HG03575 (cell line): Measurements from ENCODE around the gene ANK3.

ENCODE experiments used
- ATAC-seq: cut with Tn5 transposase; IDR thresholded peaks from one replicate; pipeline ENCODE4 v1.9.1; 2021; ENCODE audit not compliant: unreplicated experiment, insufficient number of reproducible peaks, low FRiP score; ENCODE audit errors: extremely low read depth

The ANK3 gene

DNA sequence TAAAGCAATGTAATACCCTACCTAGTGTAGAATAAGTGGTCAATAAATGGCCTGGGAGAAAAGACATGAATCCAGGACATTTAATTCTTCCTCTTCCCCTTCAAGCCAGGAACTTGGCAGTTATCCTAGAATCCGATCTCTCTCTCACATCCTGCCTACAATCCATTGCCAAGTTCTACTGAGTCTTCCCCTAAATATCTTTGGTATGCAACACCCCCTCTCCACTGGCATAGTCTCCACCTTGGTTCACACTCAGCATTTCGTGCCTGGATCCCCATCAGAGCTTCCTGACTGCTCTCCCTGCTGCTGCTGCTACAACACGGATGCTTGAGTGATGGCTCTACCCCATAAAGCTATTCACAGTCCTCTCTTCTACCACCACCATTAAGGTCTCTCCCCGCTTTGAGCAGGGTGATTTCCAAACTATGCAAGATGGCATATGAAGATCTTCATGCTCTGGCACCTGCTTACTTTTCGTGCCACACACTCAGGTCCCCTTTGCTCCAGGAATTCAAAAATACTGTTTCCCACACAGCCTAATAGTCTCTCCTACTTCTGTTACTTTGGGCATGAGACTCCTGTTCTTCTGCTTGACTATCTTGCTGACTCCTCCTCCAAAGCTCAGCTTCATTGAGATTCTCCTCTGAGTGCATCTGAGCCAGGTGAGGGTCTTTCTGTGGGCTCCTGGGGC lies 4.8 kb downstream of the ANK3 start:
- no peak for ATAC-seq

- ATAC-seq: no peak
These were observed 5.7 kb downstream of the ANK3 start for GRCh38 chr10:60384011-60384410.

DNA sequence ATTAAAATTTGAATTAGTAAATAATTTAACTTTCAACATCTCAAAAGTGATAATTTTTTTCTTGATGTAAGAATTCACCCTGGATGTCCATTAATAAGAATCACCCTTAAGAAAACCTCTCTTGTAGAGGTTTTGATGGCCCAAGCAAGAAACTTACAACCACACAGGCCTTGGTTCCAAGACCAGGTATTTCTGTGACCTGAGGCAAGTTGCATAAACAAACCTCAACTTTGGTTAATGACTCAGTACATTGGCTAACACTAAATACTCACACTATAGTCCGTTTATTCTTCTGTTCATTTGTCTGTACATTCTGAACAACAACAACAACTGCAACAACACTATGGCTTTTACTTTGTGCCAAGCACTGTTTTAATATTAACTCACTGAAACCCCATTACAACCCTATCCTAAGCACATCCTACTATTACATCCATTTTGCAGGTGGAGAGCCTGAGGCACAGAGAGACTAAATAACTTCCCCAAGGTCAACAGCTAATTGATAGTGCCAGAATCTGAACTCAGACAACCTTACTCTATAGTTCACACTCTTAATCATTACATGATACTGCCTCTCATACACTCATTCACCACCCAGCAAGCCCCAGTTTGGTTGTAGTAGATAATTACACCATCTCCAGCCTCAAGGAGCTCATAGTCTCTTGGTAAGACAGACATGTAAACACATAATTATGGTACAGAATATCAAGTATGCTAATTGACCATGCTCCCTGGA lies 6.6 kb downstream of the ANK3 start:
- ATAC-seq: no peak

DNA sequence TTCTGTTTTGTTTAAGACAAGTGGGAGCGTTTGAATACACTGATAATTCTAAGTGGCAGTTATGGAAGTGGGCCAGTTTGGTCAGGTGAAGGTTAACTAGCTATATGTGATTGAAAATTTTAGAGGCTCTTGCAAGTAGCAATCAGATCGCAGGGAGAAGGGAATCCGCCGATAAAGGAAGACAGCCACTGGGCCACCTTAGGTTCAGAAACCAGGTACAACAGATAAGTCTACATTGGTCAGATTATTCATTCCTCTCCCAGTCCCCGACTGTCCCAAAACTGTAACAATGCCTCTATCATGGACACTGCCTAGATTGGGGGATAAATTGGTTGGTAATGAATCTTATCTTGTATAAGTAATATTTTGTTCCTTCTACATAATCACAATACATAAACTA lies 8.9 kb downstream of the ANK3 start:
- no peak for ATAC-seq

DNA sequence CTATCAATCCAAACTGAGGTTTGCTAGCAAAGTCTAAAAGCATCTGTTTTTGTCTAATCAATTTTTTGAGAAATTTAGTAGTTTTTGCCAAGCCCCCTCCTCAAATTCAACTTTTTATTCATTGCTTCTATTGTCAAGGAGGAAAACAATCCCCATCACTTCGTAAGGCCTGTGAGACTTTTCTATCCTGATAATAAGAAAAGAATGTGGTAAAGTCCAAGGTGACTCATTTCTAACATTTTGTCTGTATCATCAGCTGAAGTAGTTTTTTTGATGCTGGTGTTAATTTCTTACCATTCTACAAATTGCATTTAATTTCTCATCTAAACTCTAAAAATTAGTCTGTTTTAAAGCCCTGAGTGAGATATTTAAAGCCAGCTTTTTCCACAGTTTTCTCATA lies 11.7 kb downstream of the ANK3 start:
- no peak for ATAC-seq

- no peak for ATAC-seq
These were observed 12.7 kb downstream of the ANK3 start for GRCh38 chr10:60377042-60377352.

DNA sequence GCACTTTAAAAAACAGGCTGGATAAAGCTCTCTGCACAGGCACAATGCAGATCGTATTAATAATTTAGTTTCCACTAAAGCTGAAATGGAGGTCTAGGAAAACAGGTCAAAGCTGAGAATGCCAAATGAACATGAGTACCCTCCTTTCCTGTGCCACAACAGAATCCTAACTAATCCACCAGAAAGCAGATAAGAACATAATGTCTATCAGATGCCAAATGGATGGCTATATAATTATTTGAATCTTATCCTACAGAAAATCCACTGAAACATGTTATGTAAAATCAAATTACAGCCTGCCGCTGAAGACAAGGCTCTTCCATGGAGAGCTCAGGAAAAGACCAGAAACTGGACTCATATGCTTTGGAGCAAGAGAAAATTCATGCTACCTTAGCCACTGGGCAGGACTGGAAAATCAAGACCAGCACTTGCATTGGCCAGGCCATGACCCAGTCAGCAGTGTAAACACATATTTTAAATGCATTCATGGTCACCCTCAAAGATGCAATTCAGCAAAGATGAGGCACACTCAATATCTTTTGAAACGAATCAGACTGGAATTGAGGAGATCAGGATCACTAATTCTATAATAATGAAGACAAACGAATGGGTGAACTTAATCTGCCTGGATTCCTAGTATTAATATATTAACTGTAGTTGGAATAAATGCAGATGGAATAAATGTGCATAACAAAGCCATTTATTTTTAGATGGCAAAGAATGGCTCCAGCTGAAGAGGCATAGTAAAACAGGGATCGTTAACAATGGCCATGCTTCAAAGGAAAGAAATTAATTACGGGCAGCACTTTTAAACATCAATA lies 13.2 kb downstream of the ANK3 start:
- ATAC-seq: no peak

DNA sequence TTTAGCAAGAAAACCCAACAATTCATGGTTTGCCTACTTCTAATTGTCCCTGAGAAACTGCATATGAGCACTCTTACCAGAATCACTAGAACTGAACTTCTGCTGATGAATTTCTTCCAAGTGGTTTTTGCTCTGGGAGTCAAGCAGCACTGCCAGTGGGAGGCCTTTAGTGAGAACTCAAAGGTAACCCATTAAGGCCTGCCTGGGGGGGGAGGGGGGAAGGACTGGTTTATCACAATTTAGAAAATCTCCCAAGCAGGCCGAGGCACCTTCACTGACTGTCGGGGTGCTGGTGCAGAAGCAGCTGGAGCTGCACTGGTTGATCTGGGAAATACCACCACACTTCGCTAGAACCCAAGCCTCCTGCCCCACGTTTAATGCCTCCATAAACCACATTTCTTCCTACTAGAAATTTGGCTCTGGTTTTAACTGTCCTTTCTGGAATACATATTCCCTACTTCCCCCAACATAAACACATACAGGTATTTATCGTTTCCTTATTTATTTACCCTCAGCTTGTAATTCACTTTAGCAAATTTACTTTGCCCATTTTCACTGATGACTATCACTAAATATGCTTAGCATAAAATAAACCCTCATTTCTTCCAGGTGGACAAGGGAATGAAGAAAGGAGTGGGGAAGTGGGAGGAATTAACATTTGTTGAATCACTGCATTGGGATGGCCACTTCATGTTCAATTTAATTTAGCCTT lies 14.2 kb downstream of the ANK3 start:
- no peak for ATAC-seq

DNA sequence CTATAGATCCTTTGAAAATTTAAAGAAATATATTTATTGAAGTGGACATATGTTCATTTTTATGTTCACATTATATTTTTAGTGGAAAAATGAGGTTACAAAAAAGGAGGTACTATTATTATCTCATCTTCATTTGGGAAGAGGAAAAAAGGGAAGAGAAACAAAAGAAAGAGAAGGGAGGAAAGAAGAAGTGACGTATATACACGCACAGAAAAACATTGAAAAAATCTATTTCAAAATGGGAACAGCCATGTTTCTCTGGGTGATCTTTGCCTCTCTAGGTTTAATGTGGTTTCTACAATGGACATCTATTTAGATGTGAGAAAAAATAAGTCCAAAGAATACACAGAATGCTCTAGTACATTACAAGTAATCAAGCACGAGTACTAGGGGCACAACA lies 14.8 kb downstream of the ANK3 start:
- ATAC-seq: no peak

DNA sequence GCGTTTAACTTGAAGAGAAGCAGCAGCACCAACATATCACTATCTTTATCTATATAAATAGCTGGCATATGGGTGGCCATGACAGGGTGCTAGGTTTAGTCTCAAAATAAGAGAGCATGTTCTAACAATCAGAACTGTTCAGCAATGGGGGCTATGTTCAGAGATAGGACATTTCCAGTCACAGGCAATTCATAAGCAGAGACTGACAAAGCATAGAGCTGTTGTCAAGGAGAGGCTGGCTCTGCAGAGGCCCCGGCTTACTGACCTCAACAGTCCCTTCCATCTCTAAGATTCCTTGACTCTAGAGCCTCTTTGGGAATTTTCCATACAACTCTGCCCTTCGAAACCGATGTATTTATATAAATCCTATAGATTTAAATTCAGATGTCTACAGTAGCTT lies 17.2 kb downstream of the ANK3 start:
- no peak for ATAC-seq

DNA sequence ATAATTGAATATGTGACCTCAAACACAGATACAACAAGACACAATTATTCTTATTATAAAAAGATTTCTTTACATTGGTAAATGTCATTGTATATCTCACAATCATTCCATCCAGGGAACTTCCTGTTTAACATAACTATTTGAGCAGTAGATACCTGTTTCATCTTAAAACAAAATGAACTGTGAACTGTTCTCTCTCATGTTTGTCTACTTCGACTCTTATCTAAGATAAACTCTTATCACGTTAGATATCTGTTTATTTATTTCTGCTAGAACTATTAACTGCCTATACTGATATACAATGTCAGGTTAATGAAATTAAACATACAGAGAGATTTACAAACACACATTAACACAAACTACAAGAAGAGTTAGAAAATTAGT lies 20.1 kb downstream of the ANK3 start:
- ATAC-seq: no peak

DNA sequence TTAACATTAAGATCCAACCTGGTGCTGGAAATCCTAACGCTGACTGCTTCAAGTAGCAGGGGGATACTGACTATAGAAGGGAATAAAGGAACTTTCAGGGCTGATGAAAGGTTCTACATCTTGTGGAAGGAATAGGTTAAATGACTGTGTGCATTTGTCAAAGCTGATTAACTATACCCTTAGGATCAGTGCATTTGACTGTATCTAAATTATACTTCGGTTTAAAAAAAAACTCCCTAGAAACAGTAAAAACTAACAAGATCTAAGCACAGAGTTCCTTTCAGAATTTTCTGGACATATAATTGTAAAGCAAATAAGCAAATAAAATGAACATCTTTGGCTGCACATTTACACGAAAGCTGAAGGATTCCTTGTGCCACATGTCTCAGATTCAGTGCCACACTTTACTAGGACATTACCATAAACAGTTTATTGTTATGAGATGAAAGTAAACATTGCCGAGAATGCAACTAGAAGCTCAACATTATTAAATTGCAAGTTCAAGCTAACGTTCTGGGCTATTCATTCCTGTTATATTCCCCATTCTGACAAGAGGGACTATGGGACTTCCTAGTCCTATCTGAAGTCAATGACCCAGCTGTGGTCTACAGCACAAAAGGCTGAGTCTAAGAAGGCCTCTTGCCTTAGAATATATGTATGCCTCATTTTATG lies 20.7 kb downstream of the ANK3 start:
- ATAC-seq: no peak

- no peak for ATAC-seq
These were observed 21.8 kb downstream of the ANK3 start for GRCh38 chr10:60367901-60368300.

DNA sequence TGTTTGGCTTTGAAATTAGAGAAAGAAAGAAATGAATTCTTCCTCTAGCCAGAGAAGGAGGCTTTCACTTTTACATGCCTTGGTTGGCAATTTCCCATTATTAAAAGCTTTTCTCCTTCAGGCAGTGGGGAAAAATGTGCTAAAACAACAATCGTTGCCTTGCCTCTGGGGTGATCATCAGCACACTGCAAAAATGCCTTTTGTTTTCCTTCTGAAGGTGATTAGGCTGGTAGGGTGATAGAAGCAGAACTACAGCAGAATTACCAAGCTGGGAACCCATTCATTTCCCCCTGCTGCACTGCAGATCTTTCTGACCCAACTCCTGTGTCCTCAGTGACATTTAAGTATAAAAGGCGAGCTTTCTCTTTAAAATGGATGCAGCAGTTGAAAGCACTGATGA lies 22.2 kb downstream of the ANK3 start:
- no peak for ATAC-seq

GRCh38 chr10:60367024-60367423 lies 22.7 kb downstream of the ANK3 start:
- no peak for ATAC-seq

DNA sequence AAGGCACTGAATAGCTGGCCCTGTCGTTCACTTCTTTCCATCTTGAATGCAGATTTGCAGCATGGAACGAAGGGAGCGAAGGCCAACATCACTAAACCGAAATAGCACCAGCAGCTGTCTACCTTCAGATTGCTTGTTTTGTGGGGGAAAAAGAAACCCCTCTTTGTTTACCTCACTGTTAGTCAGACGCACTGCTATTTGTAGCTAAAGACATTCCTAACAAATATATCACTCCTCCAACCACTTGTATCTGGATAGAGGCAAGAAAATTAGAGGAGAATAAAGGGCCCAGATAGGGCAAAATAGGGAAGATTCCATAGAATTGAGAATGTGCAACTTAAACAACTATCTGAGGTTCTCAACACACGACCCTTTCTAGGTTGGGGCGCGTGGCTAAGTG lies 26.5 kb downstream of the ANK3 start:
- ATAC-seq: no peak

- ATAC-seq: no peak
These were observed 27.2 kb downstream of the ANK3 start for GRCh38 chr10:60362461-60362860.

DNA sequence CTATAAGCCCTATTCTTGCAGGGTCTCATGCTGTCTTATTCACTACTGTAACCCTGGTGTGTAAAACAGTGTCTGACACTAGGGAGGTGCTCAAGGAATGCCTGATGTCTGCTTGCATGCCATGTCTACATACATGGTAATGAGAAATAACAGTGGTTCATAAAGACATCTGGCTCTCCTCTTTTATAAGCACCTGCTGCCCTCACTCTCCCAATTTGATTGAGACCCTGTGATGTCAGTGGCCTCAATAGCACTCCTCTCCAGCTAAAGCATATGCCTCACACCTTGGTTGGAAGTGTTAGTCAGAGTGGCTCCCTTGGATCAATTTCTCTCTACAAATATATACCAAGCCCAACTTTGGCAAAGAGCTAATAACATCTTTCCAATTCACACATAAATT lies 30.6 kb downstream of the ANK3 start:
- no peak for ATAC-seq

GRCh38 chr10:60358282-60358681 lies 31.4 kb downstream of the ANK3 start:
- peak; percentile 97 for ATAC-seq
